PC-9 (cell line): ENCODE results near the gene MSANTD7. TPM values are rescaled to one million over a fixed set of nuclear protein-coding genes. Genes with fewer than 3 reads are reported as not detected.

ENCODE experiments used
- BruUV-seq: library from RNA; stranded (reverse); fragments of 400-500 nt; replicated peaks from 2 replicates; lab custom pipeline; 2021; lab: Mats Ljungman, UMichigan
- CTCF ChIA-PET: fragments of 300-600 bp; sonication (Branson Sonifier 250); formaldehyde crosslinking; loops from one replicate; lab custom pipeline; 2022; ENCODE audit warnings: antibody characterized with exemption; lab: Charles Lee
- POLR2A ChIA-PET: fragments of 300-600 bp; sonication (Branson Sonifier 250); formaldehyde crosslinking; loops from one replicate; lab custom pipeline; 2022; ENCODE audit warnings: antibody characterized with exemption; ENCODE audit not compliant: unreplicated experiment; lab: Charles Lee
- DNase-seq, 2 experiments: peaks; one replicate each; pipeline versions ENCODE4 v3.0.0 to v3.0.0-alpha.2; 2015 to 2022; ENCODE audit warnings: mixed read lengths in 1 of 2
- H2AFZ ChIP-seq: fragments of 200-600 bp; sonication (generic); 2 replicates; pipeline ENCODE4 v1.8.1; 2017; ENCODE audit warnings: antibody characterized with exemption
- H3F3A ChIP-seq: fragments of 200-600 bp; sonication (generic); 2 replicates; pipeline ENCODE4 v1.8.1; 2017; ENCODE audit warnings: antibody characterized with exemption, mild to moderate bottlenecking, low read depth; ENCODE audit not compliant: insufficient read depth
- H3K27ac ChIP-seq: fragments of 200-600 bp; sonication (generic); 2 replicates; pipeline ENCODE4 v1.6.1; 2016; ENCODE audit warnings: mixed run types
- H3K27me3 ChIP-seq: fragments of 200-600 bp; sonication (generic); 2 replicates; pipeline ENCODE4 v1.6.1; 2016; ENCODE audit warnings: low read depth, mixed run types; ENCODE audit not compliant: insufficient read depth
- H3K36me3 ChIP-seq: fragments of 200-600 bp; sonication (generic); 2 replicates; pipeline ENCODE4 v1.6.1; 2016; ENCODE audit warnings: low read depth, mixed run types
- H3K4me1 ChIP-seq: fragments of 200-600 bp; sonication (generic); replicated peaks from 2 replicates; pipeline ENCODE4 v1.6.1; 2016; ENCODE audit warnings: mixed run types; ENCODE audit not compliant: insufficient read depth
- H3K4me2 ChIP-seq: fragments of 200-600 bp; sonication (generic); 2 replicates; pipeline ENCODE4 v1.6.1; 2017; ENCODE audit warnings: mixed run types
- H3K4me3 ChIP-seq: fragments of 200-600 bp; sonication (generic); 2 replicates; pipeline ENCODE4 v1.6.1; 2016; ENCODE audit warnings: mixed run types
- H3K79me2 ChIP-seq: fragments of 200-600 bp; sonication (generic); 2 replicates; pipeline ENCODE4 v1.6.1; 2017; ENCODE audit warnings: low read depth, mixed run types
- H3K9me2 ChIP-seq: fragments of 200-600 bp; sonication (generic); 2 replicates; pipeline ENCODE4 v1.8.1; 2017; ENCODE audit warnings: mild to moderate bottlenecking; ENCODE audit not compliant: insufficient read depth
- H3K9me3 ChIP-seq: fragments of 200-600 bp; sonication (generic); 2 replicates; pipeline ENCODE4 v1.8.1; 2016; ENCODE audit warnings: low read depth; ENCODE audit not compliant: insufficient read depth
- H4K20me1 ChIP-seq: fragments of 200-600 bp; sonication (generic); 2 replicates; pipeline ENCODE4 v1.8.1; 2017; ENCODE audit not compliant: insufficient read depth
- CTCF ChIP-seq: fragments of 200-600 bp; sonication (generic); conservative IDR thresholded peaks from 2 replicates; pipeline ENCODE4 v1.6.1; 2017; ENCODE audit warnings: mixed run types, antibody characterized with exemption, mild to moderate bottlenecking, moderate library complexity
- EZH2 ChIP-seq: fragments of 200-600 bp; sonication (generic); IDR thresholded peaks from 2 replicates; pipeline ENCODE4 v1.8.0; 2017; ENCODE audit warnings: antibody characterized with exemption, low read depth
- intact Hi-C: fragments of 100-400 bp; cut with micrococcal nuclease; formaldehyde crosslinking; loops from one replicate; pipeline ENCODE4 v1.10.0; 2022; ENCODE audit not compliant: unreplicated experiment
- total RNA-seq: library from RNA; stranded (reverse); gene quantifications from 2 replicates; pipeline ENCODE4 v1.2.3, GENCODE V29; 2021

MSANTD7 gene
- total RNA-seq, 1 experiment from 2014 or later, result 11.6 TPM

DNA sequence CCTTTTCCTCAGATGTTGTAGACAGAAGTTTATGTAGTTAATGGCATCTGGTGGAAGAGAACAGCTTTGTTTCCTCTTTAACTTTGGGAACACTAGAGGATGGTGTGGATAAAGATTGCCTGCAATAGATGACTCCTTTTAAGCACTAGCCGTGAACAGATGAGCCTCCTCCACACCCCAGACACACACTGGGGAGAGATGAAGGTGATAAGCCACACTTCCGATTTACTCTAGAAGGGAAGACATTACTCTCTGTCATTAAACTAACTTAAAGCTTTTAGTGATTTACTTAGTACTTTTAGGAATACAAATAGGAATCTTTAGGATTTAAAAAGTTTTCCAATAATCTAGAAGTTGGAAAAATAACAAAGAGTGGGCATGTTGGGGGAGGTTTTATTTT, 6.8 kb downstream of the MSANTD7 start:
- H4K20me1 ChIP-seq, result no peaks in the 10 kb centered on the region
- H2AFZ ChIP-seq, result no peak overlapping the region
- H3K27ac ChIP-seq, result no peak overlapping the region
- no TSS peak for BruUV-seq
- H3K79me2 ChIP-seq, result peaks cover 17% of the 10 kb centered on the region; the same call in 1 of the 2 replicates
- no peak overlapping the region for H3K4me2 ChIP-seq
- peaks cover 8% of the 10 kb centered on the region for H3K36me3 ChIP-seq
- intact Hi-C loops, result no loop called here
- ChIA-PET CTCF (interaction anchor here (0.7 kb wide), 1 partner anchor 11 kb away, joined by 3 read pairs; no protein-coding TSS in a partner anchor), POLR2A (interaction anchor here (0.6 kb wide), 1 partner anchor 1323 kb away, joined by 4 read pairs; no protein-coding TSS in a partner anchor)
- no peak overlapping the region for H3K4me3 ChIP-seq
- DNase-seq, result no peak
- H3F3A ChIP-seq, result no peaks in the 10 kb centered on the region
- no peaks in the 10 kb centered on the region for H3K9me3 ChIP-seq
- TF ChIP-seq EZH2 (no peak), CTCF (no peak)
- H3K4me1 ChIP-seq, result no peaks in the 10 kb centered on the region
- H3K9me2 ChIP-seq, result no peaks in the 10 kb centered on the region
- no peaks in the 10 kb centered on the region for H3K27me3 ChIP-seq

DNA sequence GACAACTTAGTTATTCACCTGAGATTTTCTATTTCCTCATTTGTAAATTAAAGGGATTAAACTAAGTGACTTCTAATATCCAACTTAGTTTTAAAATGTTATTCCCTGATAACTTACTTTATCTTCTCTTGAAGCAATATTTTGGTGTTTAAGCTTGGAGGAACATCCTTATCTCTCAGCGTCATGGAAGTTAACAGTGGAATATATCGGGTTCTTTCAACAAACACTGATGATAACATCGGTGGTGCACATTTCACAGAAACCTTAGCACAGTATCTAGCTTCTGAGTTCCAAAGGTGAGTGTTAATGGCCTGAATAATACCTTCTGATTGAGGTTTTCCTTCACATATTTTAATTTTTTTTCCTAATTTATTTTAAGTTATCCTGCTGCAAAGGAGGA, 14.1 kb downstream of the MSANTD7 start:
- no peaks in the 10 kb centered on the region for H3F3A ChIP-seq
- peaks cover 10% of the 10 kb centered on the region; the same call in 1 of the 2 replicates for H3K36me3 ChIP-seq
- no peak for TF ChIP-seq EZH2
- no peak for TF ChIP-seq CTCF
- no peak overlapping the region for H3K27ac ChIP-seq
- no peaks in the 10 kb centered on the region for H3K9me2 ChIP-seq
- no peak overlapping the region for H2AFZ ChIP-seq
- DNase-seq, result no peak
- H4K20me1 ChIP-seq, result no peaks in the 10 kb centered on the region
- H3K4me2 ChIP-seq, result no peak overlapping the region
- H3K27me3 ChIP-seq, result no peaks in the 10 kb centered on the region
- no peaks in the 10 kb centered on the region for H3K9me3 ChIP-seq
- BruUV-seq, result no TSS peak
- ChIA-PET POLR2A (no interaction called here), CTCF (no interaction called here)
- intact Hi-C loops, result no loop called here
- H3K4me3 ChIP-seq, result no peak overlapping the region
- H3K79me2 ChIP-seq, result no peaks in the 10 kb centered on the region
- no peaks in the 10 kb centered on the region for H3K4me1 ChIP-seq

GRCh38 chr10:14855453-14855852, 17.3 kb downstream of the MSANTD7 start:
- no peaks in the 10 kb centered on the region for H3F3A ChIP-seq
- no TSS peak for BruUV-seq
- ChIA-PET POLR2A (no interaction called here), CTCF (interaction anchor here (0.5 kb wide), 1 partner anchor 10 kb away, joined by 3 read pairs; no protein-coding TSS in a partner anchor)
- H4K20me1 ChIP-seq, result no peaks in the 10 kb centered on the region
- TF ChIP-seq EZH2, result no peak
- no peak for TF ChIP-seq CTCF
- H3K79me2 ChIP-seq, result no peaks in the 10 kb centered on the region
- H3K4me3 ChIP-seq, result no peak overlapping the region
- no peak overlapping the region for H3K27ac ChIP-seq
- intact Hi-C loops, result no loop called here
- DNase-seq, result no peak
- H3K9me2 ChIP-seq, result no peaks in the 10 kb centered on the region
- H3K4me2 ChIP-seq, result no peak overlapping the region
- no peak overlapping the region for H2AFZ ChIP-seq
- H3K36me3 ChIP-seq, result 0 out of 2 replicates have a peak, but pooled peaks cover 10% of the 10 kb centered on the region
- H3K4me1 ChIP-seq, result no peaks in the 10 kb centered on the region
- H3K9me3 ChIP-seq, result no peaks in the 10 kb centered on the region
- no peaks in the 10 kb centered on the region for H3K27me3 ChIP-seq
